ENCODE measurements around the gene SH2D5.

GRCh38 chr1:20702416-20702815 lies 30.1 kb downstream of the SH2D5 start:
- TF ChIP-seq PATZ1 (CRISPR knock-in tag; IDR thresholded peaks at IDR 0.05; ENCODE audit: borderline replicate concordance) (no peak), ZFP3 (CRISPR knock-in tag; IDR thresholded peaks at IDR 0.05) (no peak), BACH2 (CRISPR knock-in tag; IDR thresholded peaks at IDR 0.05; ENCODE audit: borderline replicate concordance) (no peak), ZNF70 (CRISPR knock-in tag; IDR thresholded peaks at IDR 0.05) (no peak)
